NCI-H2107 treated with DMSO at 0.1 percent for 48 hours (cell line): ENCODE data around the gene ELF5.

Experiments used
- DNase-seq: peaks from one replicate; lab custom pipeline; 2025; ENCODE audit not compliant: unreplicated experiment; lab: John Stamatoyannopoulos, UW

ELF5 gene

DNA sequence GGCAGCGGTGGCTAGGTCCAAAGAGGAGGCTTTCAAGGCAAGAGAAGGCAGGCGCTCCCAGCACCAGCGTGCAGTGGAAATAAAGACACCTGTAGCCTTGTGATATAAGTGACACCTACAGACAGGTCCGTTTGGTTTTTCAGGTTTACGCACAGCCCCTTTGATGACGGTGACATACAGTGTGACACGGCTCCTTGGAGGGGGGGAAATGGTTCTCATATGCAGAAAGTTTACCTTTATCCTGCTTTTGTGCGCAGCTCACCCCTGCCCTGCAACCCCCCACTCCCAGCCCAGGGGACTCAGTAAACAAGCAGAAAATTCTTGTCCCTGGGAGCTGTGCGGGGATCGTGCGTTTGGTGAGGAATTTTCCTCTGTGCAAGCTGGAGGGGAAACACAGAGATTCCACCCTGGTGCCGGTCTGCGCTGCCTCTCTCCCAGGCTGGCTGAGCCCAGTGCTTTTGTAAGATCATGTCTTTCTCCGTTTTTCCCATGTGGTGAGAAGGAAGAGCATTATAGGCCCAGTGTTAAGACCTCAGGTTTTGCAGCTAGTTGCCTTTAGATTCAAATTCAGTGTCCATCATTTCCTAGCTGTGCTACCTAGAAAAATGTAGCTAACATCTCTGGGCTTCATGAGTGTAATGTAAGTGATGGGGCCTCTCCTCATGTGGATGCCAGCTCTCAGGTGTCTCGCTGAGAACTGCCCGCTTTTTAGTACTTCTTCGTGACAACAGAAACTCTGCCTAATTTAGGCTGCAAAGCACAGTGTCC, at the start of gene ELF5:
Gene ELF5 (minus strand): TSS at position 113 of the 768 bp plus-strand sequence. CDS start 8,045 bp downstream, outside the sequence.
- no peak for DNase-seq

DNA sequence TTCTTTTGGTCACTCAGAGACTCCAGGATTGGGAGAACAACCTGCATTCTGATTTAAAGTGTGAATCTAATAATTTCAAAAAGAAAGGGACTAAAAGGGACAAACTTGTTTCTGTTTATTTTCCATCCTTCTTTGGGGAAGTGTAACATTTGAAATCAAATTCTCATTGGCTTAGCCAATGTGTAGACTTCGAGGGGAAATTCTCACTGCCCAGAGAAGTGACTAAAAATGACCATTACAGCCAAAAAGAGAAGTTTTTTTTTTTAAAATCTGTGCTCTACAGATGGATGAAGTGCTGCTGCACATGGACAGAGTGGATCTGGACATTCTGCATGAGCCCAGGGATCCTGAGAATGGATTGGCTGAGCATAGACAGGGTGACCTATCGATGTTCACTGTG, 49.4 kb upstream of the ELF5 start:
- no peak for DNase-seq

DNA sequence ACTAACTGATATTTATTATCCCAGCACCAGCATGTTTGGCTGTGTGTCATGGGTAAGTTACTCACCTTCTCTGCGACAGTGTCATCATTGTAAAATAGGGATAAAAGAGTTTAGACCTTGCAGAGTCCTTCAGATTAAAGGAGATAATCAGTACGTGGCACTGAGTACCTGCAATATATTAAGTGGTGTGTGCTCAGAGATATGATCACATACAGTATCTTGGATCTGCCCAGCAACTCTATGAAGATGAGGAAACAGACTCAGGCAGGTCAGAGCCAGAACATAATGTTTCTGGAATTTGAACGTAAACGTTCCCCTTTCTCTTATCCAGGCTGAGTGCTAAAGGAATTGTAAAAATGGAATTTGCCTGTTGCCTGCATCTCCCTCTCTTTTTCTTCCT, 46.9 kb upstream of the ELF5 start:
- DNase-seq: no peak

DNA sequence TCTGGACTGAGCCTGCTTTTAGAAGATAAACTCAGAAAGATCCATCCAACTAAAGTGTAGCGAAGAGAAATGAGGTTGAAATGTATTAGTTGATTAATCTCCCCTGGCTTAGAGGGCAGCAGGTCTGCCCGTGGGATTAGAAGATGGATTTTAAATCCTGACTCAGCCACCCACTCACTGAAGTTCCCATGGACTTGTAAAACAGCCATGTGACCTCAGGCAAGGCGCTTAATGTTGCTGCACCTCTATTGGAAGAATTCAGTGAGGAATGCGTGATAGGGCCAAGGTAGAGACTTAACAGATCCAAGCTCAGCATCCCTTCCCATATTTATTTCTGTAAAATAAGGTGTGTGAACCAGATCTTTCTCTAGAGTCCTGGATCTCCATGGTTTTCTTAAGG, 45.1 kb upstream of the ELF5 start:
- no peak for DNase-seq

DNA sequence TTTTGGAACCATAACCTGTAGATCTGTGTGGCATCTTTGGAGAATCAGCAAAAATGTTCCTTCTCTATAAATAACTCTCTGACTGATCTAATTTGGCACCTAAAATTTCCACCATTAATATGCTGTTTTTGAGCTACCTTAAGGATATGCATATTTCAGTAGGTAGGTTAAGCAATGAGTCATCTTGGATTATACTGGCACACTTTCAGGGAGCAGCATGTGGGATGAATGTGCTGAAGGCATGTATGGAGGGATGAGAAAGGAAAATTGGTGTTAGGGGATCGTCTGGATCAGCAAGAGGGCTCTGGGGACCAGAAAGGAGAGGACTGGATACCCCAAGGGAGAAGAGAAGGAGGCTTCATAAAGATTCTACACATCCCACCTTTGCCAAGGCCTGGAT, 44.6 kb upstream of the ELF5 start:
- DNase-seq: no peak

DNA sequence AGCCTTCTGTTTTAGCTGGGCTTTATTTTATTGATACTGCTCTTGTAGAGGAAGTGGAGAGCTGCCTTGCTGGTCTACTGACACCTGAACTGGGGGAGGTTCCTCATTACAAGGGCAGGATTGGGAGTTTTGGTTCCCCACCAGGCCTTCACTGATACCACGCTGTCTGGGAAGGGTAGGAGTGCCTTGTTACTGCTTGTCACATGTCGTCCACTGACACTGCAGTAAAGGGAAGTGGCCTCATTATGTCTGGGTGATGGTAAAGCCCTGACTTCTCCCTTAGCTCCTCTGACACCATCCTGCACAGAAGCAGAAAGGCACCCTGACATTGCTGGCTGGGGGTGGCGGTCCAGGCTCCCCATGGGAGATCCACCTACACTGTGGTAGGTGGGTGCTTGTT, 38.7 kb upstream of the ELF5 start:
- no peak for DNase-seq

DNA sequence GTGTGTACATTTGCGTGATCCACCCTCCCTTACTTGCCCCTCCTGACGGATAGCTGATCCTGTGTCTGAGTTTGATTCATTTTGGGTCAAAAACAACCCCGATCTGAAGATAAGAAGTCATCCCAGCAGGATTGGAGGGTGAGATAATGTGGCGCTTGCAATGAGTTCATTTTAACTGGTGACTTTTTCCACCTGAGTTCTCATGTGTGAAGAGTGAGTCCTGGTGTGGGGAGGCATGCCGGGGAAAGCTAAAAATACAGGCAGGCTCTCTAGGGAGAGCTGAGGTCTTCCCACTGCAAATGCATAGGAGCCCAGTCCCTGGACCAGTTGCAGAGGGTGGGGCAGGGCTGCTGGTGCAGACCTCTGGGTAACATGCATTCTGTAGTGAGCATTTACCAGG, 35.7 kb upstream of the ELF5 start:
- no peak for DNase-seq

DNA sequence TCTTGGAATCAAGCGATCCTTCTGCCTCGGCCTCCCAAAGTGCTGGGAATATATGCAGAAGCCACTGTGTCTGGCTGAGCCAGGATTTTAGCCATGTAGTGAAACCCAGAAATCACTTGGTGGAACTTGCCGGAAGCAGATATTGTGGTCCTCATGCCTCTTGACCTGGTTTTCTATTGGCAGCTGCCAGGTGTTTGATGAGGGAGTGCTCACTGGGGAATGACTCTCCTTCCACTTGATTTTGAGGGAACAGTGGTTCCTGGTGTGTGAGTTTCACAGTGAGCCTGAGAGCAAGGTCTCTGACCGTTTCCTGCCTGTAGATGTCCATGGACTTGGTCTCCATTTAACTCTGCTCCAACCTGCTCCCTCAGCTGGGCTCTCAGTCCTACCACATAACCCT, 34.7 kb upstream of the ELF5 start:
- DNase-seq: no peak

DNA sequence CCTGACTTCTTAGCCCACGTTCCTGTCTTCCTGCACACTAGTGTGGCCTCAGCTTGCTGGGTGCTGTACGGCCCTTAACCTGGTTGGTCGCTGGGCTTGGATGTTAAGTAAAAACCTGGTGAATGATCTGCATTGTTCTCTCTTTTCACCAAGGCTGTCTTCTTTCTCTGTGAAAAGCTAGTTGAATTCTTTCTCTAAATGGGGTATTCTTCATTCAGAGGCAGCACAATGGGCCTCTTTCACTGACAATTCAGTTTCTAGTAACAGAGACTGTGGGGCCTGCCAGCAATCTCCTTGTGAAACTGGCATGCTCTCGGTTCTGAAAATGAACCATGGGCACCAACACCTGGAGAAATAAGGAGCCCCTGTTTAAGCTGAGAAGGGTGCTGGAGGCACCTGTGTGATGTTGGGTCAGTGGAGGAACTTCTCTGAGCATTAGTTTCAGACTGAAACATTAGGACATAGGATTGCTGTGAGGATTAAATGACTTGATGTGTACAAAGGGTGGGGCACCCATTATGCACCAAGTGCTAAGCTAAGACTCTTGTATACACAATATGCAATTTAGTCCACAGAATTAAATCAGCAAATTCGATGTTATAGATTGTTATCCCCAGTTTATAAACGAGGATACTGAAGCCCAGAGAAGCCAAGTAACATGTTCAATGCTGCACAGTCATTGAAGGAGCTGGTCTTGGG, 33.1 kb upstream of the ELF5 start:
- DNase-seq: no peak

DNA sequence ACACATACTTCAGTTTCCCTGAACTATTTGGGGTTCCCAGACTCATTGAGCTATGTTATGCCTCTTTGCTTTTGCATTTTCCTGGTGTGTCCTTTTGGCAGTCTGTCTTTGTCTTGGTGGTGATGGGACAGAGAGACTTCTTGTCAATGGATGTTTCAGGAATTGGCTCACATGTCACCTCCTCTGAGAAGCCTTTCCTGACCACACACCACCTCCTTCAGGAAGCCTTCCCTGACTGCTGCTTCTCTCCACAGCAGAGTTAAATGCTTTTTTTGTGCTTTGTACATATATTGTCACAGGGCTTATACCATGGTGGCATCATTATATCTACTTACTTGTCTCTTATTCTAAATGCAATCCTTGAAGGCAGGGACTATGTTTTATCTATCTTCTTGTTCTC, 28.5 kb upstream of the ELF5 start:
- DNase-seq: no peak

DNA sequence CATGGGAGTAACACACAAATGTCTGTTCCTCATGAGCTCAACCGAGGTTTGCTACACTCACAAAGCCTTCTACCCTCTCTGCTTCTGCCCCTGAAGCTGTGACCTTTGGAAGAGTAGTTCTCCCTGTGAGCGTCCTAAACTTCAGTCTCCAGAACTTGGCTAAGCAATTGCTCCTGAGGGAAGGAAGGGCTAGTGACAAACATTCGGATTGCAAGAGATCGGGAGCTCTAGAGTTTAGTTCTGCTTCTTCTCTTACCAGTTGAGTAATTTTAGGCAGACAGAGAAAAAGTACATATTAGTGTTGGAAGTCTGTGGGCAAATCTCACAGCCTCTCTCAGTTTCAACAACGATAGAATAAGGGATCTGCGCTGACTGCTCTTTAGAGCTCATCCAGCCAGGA, 27.3 kb upstream of the ELF5 start:
- DNase-seq: no peak

DNA sequence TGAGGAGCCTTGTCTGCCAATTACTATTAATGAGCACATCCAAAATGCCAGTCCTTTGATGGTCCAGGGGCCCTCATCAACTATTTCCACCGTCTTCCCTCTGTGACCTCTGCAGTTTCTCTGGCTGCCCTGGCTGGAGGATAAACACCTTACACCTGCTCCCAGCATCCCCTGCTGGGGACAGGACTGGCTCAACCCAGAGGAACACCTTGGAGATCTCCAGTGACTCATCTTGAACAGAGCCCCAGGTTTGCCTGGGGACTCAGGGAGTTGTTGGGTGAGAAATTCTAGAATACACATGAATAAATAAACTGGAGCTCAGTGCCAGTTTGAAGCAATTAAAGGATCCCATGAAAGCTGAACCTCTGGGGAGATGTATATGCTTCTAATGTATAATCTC, 24.0 kb upstream of the ELF5 start:
- DNase-seq: no peak

DNA sequence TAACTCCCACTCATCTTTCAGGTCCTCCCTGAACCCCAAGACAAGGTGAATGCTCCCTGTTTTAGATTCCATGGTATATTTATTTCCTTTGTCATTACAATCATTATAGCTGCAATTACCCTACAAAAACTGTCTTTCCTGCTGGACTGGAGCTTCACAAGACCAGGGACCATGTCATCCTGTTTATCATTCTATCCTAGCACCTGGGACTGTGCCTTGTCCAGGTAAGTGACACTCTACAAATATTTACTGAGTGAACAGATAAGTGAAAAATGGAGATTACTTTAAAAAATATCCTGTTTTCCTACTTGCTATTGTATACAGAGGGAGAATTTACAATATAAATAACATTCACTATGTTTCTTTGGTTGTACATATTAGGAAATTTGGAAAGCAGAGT, 22.5 kb upstream of the ELF5 start:
- no peak for DNase-seq

DNA sequence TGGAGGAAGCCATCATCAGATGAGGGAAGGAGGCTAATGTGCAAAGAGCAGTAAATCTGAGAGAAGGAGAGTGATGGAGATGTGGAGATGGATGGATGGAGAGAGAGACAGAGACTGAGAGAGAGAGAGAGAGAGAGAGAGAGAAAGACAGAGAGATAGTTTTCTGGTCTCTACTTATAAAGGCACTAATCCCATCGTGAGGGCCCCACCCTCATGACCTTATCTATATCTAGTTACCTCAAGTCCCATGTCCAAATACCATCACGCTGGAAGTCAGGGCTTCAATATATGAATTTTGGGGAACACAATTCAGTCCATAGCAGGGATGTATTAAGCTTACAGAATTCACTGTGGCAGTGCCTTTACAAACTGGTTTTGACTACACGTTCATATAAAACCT, 21.2 kb upstream of the ELF5 start:
- no peak for DNase-seq

DNA sequence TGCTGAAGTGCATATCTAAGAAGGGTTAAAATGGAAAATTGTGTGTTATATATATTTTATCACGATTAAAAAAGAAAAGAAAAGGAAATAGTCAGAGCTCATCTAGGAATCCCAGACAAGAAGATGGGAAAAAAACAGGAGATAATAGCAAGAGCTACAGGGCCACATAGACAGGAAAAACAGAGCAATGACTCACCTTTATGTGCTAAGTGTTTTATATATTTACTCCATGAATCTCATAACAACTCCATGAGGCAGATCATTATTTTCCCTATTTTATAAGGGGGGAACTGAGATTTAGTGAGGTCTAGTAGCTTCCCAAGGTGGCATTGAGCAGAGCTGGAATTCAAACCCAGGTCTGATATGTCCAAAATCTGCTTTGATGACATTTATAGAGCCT, 18.1 kb upstream of the ELF5 start:
- no peak for DNase-seq

DNA sequence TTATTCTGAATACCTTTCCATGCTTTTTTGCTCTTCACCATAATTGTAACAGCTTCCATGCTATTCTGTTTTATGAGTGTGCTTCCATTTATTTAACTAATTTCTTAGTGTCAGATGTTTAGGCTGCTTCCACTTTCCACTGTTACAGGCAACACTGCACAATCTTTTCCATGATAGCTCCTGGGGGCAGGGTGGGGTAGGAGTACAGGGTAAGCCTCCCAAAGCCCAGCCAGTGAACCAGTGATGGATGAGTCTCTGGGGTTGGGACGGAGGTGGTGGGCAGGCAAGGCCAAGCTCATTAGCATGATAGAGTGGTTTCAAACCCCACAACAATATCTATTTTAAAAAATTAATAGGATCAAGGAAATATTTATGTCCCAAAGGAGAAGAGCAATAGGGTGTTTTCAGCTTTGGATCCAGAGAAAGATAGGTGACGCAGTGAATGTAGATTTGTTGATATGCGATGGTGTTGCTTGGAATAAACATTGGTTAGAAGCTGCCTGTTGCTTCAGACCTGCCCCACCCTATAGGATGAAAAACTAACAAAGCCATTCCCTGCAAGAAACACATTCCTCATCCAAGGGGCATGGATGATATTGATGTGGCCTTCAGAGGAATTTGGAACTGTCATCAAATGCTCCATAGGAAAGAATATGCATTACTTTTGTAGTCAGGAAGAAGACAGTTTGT, 17.1 kb upstream of the ELF5 start:
- no peak for DNase-seq

DNA sequence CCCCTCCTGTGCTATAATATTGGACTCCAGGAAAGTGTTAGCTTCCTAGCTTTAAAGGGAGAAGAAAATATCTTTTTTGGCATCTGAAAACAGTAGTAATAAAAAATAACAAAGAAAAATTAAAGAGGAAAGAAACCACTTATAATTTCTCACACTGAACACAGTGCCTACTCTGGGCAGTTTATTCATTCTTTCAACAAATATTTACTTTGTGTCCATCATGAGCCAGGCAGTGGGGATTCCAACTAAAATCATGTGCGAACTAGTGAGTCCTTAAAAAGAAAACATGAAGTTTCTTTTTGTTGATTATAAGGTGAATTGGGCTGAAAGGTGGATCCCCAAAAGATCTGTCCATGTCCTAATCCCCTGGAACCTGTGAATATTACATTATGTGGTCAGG, 16.0 kb upstream of the ELF5 start:
- no peak for DNase-seq

DNA sequence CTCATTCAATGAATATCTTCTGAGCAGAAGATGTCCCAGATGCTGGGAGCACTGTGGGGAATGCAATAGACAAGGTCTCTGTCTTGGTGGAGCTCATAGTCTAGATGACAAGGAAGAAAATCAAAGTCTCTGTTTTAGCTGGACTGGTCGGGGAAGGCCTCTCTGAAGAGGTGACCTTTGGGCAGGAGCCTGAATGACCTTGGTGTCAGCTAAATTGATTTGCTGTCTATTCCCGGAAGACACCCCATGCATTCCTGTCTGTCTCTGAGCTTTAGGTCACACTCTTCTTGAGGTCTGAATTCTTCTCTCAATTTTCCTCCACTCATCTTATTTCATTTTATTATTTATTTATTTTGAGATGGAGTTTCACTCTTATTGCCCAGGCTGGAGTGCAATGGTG, 14.5 kb upstream of the ELF5 start:
- DNase-seq: no peak

DNA sequence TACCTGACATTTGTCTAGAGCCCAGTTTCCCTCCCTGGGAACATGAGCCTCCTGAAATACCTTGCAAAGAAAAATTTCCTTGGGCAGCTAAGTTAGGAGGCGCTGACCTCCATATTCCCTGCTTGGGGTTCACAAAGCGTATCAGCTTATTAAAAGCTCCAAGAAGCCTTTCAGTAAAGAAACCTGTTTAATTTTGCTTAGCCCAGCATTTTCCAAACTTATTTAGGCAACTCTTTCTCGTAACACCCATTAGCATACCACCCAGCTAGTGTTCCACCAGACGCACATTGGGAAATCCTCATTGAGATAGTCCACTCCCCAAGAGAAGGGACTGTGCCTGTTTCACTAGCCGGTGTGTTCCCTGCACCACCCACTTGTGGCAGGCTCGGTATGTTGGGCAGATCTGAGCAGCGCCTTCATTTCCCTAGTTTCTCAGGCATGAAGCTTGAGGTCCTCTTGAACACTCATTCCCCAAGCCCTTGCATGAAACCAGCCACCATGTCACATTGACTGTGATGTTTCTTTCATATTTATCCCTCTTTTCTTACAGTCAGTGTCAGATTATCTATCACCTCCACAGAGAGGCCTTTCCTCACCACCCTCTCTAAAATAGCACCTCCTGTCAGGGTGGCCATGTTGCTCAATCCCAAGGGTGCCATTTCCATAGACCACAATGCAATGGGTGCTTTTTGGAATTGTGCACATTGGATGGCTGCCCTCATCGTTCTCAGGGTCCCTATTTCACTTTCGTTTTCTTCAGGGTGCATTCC, 12.5 kb upstream of the ELF5 start:
- no peak for DNase-seq

DNA sequence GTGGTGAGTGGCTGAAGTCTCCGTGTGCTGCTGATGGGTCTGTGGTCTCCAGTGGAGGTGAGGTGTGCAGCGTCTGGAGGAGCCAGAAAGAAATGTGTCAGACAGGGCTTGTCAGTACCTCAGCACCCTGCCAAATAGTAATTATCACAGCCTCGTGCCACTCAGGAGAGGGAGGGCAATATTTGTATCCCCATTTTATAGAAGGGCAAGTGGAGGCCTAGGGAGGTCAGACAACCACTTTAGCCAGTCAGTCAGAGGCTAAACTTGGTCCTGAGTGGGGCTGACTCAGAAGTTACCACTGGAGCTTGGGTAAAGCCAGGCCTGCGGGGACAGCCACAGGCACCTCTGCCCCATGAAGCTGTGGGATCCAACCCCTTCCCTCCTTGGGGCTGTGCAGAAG, 11.5 kb upstream of the ELF5 start:
- DNase-seq: no peak

DNA sequence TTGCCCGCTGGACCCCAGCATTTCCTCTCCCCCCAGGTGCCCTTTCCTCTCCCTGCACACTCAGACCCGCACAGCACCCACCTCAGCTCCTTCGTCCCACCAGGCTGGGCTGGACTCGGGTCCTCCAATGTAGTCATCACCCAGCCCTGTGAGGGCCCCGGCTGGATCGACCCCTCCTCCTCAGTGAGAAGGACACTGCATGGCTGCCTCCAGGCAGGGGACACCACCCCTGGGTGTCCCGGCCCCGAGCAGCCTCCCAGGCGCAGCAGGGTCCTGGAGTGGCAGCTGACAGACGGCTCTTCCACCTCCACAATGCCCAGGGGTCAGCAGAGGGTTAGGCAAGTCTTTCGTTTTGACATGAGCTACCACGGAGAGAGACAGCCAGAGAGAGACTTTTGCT, 11.1 kb upstream of the ELF5 start:
- DNase-seq: no peak

DNA sequence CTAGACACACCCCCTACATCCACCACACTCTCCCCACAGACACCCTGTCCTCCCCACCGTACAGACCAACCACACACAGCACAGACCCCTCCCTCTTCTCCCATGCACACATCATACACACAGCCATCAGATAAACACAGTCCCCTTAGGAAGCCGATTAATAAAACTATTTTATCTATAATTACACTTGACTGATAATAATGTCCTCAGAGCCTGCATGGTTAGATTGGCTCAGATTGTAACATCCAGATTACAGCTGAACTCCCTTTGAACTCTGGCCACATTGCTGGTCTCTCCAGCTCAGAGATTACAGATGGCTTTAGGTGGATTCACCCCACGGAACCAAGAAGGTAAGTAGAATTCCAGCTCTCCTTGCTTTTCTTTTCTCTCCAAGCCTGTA, 9.5 kb upstream of the ELF5 start:
- no peak for DNase-seq
